GM12864 (cell line): Measurements from ENCODE around the gene MAP1LC3B.

Experiments
- DNase-seq: peaks from one replicate; pipeline ENCODE4 v3.0.0-alpha.2; 2011; ENCODE audit warnings: low read depth
- H3K4me3 ChIP-seq: 2 replicates; pipeline ENCODE4 v1.5.1; 2011; ENCODE audit warnings: mild to moderate bottlenecking, low read depth, low read length, control low read depth
- TF ChIP-seq, protein P1 (sequence below): IDR thresholded peaks from 2 replicates; pipeline ENCODE4 v1.5.1; 2011; ENCODE audit warnings: low read depth, mild to moderate bottlenecking, moderate library complexity, low read length, control low read depth, inconsistent platforms; ENCODE audit errors: missing control alignments

MAP1LC3B gene

DNA sequence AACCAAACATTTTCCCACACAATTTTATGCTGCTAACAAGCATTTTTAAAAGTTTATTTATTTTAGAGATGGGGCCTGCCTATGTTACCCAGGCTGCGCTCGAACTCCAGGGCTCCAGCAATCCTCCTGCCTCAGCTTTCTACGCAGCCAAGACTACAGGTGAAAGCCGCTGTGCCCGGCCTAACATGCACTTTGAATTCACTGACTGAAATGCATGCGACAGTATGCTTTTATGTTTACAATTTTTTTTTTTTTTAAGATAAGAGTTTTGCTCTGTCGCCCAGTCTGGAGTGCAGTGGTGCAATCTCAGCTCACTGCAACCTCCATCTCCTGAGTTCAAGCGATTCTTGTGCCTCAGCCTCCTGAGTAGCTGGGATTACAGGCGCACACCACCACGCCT lies 47.8 kb downstream of the MAP1LC3B start:
- TF ChIP-seq, protein P1, sequence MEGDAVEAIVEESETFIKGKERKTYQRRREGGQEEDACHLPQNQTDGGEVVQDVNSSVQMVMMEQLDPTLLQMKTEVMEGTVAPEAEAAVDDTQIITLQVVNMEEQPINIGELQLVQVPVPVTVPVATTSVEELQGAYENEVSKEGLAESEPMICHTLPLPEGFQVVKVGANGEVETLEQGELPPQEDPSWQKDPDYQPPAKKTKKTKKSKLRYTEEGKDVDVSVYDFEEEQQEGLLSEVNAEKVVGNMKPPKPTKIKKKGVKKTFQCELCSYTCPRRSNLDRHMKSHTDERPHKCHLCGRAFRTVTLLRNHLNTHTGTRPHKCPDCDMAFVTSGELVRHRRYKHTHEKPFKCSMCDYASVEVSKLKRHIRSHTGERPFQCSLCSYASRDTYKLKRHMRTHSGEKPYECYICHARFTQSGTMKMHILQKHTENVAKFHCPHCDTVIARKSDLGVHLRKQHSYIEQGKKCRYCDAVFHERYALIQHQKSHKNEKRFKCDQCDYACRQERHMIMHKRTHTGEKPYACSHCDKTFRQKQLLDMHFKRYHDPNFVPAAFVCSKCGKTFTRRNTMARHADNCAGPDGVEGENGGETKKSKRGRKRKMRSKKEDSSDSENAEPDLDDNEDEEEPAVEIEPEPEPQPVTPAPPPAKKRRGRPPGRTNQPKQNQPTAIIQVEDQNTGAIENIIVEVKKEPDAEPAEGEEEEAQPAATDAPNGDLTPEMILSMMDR, result no peak
- H3K4me3 ChIP-seq, result no peak overlapping the region
- no peak for DNase-seq

DNA sequence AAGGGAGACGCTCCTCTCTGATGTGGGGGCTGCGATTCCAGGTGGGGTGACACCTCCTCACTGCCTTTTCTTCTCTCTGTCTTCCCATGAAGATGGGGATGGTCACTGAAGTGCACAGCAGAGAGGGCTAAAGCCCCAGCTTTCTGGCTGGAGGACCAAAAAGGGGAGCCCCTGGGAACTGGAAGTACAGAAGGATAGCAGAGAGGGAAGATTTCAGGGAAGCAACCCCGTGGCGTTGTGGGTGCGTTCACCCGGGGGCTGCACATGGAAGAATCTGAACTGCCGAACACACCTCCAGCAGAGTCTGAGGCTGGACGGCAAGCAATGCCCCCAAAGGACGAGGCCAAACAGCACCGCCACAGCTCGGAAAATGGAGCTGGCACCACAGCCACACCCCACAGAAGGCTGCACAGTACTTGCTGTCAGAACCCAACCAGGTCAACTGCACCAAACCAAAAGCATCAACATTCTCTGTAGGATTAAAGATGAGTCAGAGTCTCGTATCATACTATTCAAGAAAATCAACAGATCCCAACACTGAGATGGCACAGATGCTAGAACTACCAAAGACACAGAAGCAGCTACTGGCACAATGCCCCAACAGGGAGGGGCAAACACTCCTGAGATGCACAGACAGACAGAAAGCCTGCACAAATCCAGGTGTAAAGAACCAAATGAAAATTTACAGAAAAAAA lies 49.9 kb downstream of the MAP1LC3B start:
- TF ChIP-seq, protein P1, result no peak

DNA sequence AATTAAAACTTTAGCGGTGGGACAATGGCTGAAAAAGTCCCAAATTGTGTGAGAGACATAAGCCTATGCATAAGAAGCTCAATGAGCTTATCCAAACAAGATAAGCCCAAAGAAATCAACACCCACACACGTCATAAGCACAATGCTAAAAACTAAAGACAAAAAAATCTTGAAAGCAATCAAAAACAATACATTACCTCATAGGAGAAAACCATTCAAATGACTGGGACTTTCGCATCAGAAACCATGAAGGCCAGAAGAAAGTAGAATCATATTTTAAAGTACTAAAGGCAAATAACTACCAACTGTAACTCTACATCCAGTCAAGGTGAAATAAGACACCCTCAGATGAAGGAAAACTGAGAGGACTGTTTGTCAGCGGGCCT lies 50.4 kb downstream of the MAP1LC3B start:
- DNase-seq, result no peak
- TF ChIP-seq, protein P1, result no peak
- no peak overlapping the region for H3K4me3 ChIP-seq

More for the DNA sequence above, 49.9 kb downstream of the MAP1LC3B start:
- H3K4me3 ChIP-seq, result no peak overlapping the region
- DNase-seq, result no peak

DNA sequence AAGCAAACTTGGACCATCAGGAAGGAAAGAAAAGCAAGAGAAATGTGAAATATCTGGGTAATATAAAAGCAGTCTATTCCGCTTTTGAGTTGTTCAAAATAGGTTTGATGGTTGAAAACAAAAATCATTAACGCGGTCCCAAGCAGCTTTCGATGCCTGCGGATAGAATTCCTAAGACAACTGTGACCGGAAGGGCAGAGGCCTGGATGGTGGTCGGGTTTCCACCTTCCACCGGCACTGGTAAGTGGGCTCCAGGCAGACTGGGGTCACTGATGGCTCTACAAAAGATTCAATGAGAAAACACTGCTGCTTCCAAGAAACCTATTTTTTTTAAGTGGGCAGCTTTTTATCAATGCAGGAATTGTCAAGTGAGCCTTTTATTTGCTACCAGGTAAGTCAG lies 50.9 kb downstream of the MAP1LC3B start:
- no peak overlapping the region for H3K4me3 ChIP-seq
- no peak for DNase-seq
- TF ChIP-seq, protein P1, result no peak

DNA sequence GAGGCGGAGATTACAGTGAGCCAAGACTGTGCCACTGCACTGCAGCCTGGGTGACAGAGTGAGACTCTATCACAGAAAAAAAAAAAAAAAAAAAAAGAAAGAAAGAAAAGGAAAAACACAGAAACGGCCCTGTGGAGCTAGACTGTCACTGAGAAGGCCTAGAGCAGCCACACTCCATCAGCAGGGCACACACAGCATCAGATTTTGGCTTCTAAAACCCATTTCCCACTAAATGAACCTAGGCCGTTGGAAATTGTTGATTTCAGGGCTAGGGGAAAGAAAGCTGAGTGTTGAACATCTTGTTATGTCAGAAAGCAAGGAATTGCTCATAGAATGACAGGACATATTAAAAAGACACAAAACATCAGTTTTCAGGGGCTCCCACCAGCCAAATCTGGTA lies 51.8 kb downstream of the MAP1LC3B start:
- TF ChIP-seq, protein P1, result no peak
- no peak overlapping the region for H3K4me3 ChIP-seq
- DNase-seq, result no peak

DNA sequence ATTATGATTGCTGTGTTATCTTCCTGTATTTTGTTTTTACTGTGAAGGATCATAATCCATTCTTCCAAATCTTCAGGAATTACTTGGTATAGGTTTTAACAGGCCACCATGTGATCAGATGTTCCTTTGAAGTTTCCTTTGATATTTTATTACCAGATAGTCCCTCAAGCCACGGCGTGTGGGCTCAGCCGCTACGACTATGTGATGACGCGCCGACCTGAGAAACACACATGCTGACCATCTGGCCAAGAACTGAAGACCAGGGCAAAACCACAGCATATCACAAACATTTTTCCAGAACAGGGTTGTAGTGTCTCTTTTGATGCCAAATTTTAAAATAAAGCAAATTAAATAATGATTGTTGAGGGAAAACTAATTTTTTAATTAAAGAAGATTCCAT lies 53.4 kb downstream of the MAP1LC3B start:
- DNase-seq, result no peak
- no peak overlapping the region for H3K4me3 ChIP-seq
- TF ChIP-seq, protein P1, result no peak

DNA sequence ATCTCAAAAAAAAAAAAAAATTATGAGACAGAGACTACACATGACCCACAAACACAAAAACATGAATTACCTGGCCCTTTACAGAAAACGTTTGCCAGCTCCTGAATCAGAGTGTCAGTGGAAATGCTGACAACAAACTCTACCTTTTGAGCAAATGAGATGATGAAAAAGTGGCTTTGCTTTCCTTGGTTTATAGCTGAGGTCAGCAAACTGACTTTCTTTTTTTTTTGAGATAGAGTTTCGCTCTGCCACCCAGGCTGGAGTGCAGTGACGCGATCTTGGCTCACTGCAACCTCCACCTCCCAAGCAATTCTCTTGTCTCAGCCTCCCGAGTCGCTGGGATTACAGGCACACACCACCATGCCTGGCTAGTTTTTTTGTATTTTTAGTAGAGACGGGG lies 54.3 kb downstream of the MAP1LC3B start:
- H3K4me3 ChIP-seq, result no peak overlapping the region
- DNase-seq, result no peak
- TF ChIP-seq, protein P1, result no peak
